22Rv1 (cell line): Measurements from ENCODE around the gene KRT3.

Experiments
- H3K27ac ChIP-seq: fragments of 450-650 bp; 2 replicates; pipeline ENCODE4 v1.5.1; 2017
- ZFX ChIP-seq: fragments of 450-650 bp; IDR thresholded peaks from 2 replicates; pipeline ENCODE4 v1.6.1; 2017; ENCODE audit warnings: antibody characterized with exemption, borderline replicate concordance
- TF ChIP-seq, protein P1 (sequence below): fragments of 450-650 bp; IDR thresholded peaks from 2 replicates; pipeline ENCODE4 v1.5.1; 2017; ENCODE audit warnings: mild to moderate bottlenecking

The KRT3 gene

DNA sequence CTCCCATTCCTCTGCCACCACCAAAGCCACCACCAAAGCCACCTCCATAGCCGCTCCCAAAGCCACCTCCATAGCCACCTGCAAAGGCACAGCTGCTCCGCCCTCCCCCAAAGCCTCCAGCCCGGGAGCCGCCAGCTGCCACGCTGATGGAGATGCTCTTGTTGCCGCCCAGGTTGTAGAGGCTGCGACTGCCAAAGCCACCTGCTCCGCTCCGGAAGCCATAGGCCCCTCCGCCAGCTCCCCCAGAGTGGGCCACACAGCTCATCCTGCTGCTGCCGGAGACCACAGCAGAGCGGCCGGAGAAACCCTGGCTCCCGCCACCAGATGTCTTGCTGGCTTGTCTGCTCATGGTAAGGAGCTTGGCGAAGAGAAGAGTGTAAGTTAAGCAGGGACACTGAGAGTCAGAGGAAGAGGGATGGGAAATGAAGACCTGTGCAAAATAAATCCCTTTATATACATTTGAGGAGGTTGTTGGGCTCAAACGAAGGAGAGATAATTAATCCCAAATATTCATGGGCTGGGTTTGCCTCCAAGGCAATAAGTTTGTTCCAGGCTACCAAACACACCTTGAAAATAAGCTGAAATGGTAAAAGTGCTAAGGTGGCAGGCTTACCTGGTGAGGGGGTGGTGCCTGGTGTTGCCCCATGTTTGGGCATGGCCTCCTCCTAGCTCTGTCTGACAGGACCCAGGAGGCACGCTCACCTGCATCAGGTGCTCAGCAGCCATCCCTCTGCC is at the start of gene KRT3:
Gene KRT3 (minus strand): TSS at position 424 of the 735 bp plus-strand sequence. CDS start 75 bp downstream, at position 349.
- TF ChIP-seq ZFX = no peak
- TF ChIP-seq, protein P1, sequence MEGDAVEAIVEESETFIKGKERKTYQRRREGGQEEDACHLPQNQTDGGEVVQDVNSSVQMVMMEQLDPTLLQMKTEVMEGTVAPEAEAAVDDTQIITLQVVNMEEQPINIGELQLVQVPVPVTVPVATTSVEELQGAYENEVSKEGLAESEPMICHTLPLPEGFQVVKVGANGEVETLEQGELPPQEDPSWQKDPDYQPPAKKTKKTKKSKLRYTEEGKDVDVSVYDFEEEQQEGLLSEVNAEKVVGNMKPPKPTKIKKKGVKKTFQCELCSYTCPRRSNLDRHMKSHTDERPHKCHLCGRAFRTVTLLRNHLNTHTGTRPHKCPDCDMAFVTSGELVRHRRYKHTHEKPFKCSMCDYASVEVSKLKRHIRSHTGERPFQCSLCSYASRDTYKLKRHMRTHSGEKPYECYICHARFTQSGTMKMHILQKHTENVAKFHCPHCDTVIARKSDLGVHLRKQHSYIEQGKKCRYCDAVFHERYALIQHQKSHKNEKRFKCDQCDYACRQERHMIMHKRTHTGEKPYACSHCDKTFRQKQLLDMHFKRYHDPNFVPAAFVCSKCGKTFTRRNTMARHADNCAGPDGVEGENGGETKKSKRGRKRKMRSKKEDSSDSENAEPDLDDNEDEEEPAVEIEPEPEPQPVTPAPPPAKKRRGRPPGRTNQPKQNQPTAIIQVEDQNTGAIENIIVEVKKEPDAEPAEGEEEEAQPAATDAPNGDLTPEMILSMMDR = no peak
- H3K27ac ChIP-seq = no peak within 1 kb of the TSS

DNA sequence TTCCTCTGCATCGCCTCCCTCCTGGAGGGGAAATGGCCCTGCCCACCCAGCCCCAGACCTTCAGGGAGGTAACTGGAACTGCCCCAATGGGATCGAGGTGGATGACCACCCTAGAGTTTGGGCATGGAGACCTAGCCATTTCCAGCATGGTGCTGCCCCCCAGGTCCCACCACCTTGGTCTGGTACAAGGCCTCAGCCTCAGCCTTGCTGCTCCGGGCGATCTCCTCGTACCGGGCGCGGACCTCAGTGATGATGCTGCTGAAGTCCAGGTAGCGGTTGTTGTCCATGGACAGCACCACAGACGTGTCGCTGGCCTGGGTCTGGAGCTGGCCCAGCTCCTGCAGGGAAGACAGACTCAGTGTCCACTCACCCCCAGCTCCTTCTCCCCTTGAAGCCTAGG is 48.5 kb upstream of the KRT3 start:
- H3K27ac ChIP-seq = no peak overlapping the region
- TF ChIP-seq ZFX = no peak
- TF ChIP-seq, protein P1 = no peak

DNA sequence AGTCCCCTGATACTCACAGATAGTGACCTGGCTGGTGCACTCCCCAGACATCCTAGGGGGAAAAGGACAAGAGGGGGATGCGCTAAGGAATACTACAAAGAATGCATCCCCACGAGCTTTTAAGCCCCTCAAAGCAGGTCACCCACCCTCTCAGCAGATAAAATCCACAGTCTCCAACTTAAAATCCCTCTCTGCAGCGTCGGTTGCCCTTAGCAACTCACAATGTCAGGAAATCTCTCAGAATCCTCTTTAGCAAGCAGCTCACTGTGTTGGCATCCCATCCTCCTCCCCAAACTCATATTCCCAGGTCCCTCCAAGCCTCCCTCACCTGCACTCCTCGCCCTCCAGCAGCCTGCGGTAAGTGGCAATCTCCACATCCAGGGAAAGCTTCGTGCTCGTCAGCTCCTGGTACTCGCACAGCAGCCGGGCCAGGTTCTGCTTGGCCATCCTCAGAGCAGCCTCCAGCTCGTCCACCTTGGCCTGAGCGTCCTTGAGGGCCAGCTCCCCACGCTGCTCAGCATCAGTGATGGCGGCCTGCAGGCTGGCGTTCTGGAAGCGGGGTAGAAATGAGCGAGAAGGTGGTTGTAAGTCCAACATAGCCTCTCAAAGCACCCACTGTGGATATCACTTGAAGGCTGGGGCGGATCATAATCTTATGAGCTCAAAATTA is 43.7 kb upstream of the KRT3 start:
- no peak overlapping the region for H3K27ac ChIP-seq
- TF ChIP-seq, protein P1 = no peak
- TF ChIP-seq ZFX = no peak

DNA sequence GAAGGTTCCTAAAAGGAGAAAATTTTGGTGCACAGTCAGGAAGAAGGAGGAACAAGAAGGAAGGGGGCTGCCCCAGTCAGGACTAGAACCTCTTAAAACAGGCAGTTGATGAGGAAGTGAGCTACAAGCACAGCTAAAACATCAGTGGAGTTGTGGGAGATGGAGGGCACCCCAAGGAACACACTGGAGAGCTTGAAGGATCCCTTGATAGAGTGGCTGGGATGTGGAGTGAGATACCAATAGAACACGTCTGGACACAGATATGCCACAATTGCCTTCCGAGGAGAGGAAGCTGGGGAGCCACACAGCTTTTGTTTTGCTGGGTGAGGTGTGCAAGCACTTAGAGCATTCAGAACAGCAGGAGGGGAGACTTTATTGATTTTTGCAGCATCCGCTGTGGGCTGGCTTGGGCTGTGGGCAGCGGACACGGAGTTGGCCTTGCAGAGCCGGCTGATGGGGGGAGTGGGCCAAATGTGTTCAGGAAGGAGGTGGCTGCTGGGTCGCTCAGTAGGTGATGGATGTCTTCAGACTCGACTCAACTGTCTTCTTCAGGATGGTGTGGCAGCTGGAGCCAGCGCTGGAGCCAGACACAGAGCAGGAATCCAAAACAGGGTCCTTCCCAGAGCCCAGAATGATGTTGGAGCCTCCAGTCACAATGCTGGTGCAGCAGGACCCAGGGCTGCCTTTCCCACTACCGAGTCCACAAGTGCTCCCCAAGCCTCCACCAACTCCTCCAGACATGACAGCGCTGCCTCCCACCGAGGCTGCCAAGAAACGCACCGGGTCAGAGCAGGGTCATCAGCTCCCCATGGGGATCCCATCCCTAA is 42.9 kb upstream of the KRT3 start:
- H3K27ac ChIP-seq = no peak overlapping the region
- TF ChIP-seq, protein P1 = no peak
- TF ChIP-seq ZFX = no peak

DNA sequence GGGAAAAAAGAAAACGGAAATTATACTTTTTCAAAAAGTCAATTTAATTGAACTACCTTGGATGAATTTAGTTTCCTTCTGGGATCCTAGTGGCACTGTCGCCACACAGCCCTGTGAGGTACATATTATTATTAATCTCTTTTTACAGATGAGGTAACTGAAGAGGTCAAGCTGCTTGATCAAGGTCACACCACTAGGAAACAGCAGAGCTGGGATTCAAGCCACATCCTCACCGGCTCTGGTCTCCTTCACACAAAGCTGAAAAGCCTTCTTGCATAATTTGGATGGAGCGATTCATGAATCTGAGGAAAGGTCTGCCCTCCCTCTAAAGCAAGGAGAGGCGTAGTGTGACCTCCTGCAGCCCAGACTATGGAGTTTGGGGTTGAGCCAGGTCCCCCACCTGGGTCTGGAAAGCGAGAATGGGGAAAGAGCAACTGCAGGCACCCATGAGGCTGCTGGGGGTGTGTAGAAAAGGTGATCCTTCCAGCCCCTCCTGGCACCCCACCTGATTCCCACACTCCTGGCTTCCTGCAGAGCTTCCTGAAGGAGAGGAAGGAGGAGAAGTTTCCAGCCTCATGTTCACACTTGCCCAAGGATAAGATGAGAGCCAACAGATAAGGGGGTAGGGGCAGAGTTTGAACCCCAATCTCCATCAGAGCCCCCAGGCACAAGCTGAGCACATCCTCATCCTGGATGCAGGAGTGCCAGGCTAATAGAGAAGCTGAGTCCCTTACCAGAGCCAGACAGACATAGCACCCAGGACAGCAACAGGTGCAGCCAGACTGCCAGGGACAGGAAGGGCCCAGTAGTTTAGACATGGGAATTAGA is 42.1 kb upstream of the KRT3 start:
- H3K27ac ChIP-seq = no peak overlapping the region
- TF ChIP-seq, protein P1 = no peak
- no peak for TF ChIP-seq ZFX

DNA sequence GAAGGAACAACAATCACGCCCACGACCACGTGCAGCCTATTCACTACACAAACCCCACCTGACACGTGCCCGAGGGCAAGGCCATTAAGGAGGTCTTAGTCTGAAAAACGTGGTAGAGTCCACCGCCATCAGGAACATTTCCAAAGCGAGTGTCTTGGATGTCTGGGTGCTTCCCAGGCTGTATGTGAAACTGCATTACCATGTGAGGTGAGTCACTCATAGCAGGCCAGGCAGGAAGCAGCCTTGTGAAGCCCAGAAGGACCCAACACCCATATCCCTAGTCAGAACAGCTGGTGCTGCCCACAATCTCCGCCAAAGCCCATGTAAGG is 41.5 kb upstream of the KRT3 start:
- TF ChIP-seq, protein P1 = no peak
- TF ChIP-seq ZFX = no peak
- no peak overlapping the region for H3K27ac ChIP-seq
